ENCODE measurements around the gene LETM1.

DNA sequence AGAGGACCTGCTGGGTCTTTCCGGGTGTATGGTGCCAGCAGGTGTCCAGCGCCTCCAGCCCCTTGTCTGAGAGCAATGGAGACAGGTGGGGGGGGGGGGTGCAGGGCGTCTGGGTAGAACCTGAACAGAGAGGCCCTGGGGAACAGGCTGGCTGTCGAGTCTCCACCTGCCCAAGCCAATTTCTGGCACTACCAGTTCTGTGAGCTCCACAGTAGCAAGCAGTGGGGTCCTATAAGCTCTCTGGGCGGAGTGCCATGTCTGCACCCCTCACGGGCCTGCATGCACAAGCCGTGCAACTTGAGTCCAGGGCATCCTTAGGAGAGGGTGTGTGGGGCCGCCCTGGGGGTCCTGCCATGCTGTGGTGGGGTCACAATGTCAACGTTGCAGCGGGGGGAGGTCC lies 72.9 kb downstream of the LETM1 start:
- TF ChIP-seq POLR2A (IDR thresholded peaks at IDR 0.05), result no peak
- TF ChIP-seq, protein P1, sequence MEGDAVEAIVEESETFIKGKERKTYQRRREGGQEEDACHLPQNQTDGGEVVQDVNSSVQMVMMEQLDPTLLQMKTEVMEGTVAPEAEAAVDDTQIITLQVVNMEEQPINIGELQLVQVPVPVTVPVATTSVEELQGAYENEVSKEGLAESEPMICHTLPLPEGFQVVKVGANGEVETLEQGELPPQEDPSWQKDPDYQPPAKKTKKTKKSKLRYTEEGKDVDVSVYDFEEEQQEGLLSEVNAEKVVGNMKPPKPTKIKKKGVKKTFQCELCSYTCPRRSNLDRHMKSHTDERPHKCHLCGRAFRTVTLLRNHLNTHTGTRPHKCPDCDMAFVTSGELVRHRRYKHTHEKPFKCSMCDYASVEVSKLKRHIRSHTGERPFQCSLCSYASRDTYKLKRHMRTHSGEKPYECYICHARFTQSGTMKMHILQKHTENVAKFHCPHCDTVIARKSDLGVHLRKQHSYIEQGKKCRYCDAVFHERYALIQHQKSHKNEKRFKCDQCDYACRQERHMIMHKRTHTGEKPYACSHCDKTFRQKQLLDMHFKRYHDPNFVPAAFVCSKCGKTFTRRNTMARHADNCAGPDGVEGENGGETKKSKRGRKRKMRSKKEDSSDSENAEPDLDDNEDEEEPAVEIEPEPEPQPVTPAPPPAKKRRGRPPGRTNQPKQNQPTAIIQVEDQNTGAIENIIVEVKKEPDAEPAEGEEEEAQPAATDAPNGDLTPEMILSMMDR (IDR thresholded peaks at IDR 0.05), result no peak

Measured in adrenal gland (tissue), 5 donors.